ENCODE results near the gene R3HCC1L.
"Not testable (repeated sequence)": the region's sequence is repeated elsewhere in the genome, so short reads cannot be mapped to it uniquely, and the experiment has no call there.

R3HCC1L gene

DNA sequence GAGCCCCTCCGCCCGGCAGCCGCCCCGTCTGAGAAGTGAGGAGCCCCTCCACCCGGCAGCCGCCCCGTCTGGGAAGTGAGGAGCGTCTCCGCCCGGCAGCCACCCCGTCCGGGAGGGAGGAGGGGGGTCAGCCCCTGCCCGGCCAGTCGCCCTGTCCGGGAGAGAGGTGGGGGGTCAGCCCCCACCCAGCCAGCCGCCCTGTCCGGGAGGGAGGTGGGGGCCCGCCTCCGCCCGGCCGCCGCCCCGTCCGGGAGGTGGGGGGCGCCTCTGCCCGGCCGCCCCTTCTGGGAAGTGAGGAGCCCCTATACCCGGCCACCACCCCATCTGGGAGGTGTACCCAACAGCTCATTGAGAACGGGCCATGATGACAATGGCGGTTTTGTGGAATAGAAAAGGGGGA lies 18.3 kb downstream of the R3HCC1L start:
- not testable (repeated sequence) for H3K27ac ChIP-seq (ENCODE audit: low read depth, low read length); H3K4me1 ChIP-seq (ENCODE audit: control insufficient read depth, insufficient read depth, low read length); H3K9ac ChIP-seq (ENCODE audit: low read length); H3K27me3 ChIP-seq (ENCODE audit: control insufficient read depth, insufficient read depth, low read length); H3K4me3 ChIP-seq (ENCODE audit: low read depth, low read length)
- Histone ChIP-seq H3K9me3 (ENCODE audit: control insufficient read depth, insufficient read depth, low read depth, low read length) (peaks cover 31% of the 10 kb centered on the region), H3K36me3 (ENCODE audit: control insufficient read depth, insufficient read depth, low read length) (peaks cover 21% of the 10 kb centered on the region)

DNA sequence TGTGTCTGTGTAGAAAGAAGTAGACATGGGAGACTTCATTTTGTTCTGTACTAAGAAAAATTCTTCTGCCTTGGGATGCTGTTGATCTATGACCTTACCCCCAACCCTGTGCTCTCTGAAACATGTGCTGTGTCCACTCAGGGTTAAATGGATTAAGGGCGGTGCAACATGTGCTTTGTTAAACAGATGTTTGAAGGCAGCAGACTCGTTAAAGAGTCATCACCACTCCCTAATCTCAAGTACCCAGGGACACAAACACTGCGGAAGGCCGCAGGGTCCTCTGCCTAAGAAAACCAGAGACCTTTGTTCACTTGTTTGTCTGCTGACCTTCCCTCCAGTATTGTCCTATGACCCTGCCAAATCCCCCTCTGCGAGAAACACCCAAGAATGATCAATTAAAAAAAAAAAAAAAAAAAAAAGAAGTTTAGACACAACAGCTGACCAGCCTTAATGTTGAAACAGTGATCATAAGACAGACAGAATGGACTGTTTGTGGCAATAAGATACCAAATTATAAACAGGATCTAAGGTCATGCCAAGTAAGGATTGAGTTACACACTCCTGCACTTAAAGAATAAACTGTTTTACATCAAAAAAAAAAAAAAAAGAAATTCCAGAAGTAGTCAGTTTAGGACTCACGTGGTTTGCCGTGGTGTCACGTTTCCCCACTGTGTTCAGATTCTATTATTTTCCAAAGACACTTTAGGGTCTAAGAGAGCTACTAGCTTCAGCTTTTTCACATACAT lies 18.9 kb downstream of the R3HCC1L start:
- Histone ChIP-seq H3K9me3 (ENCODE audit: control insufficient read depth, insufficient read depth, low read depth, low read length) (peaks cover 25% of the 10 kb centered on the region), H3K36me3 (ENCODE audit: control insufficient read depth, insufficient read depth, low read length) (peaks cover 21% of the 10 kb centered on the region)
- not testable (repeated sequence) for H3K4me1 ChIP-seq (ENCODE audit: control insufficient read depth, insufficient read depth, low read length); H3K9ac ChIP-seq (ENCODE audit: low read length); H3K27ac ChIP-seq (ENCODE audit: low read depth, low read length); H3K27me3 ChIP-seq (ENCODE audit: control insufficient read depth, insufficient read depth, low read length); H3K4me3 ChIP-seq (ENCODE audit: low read depth, low read length)

DNA sequence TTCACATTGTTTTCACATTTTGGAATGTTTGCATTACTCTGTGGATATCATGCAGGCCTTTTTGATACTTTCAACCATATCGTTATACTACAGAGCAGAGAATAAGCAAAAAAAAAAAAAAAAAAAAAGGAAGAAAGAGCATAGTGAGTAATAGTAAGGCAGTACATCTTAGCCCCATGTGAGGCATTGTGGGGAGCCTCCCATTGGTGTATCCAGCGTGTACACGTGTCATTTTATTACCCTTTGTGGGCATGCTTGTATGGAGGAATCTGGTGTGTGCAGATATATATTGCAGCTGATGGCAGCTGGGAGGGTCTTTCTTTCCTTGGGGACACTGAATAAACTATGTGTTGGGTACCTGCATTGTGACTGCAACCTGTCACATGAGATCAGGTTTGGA lies 19.6 kb downstream of the R3HCC1L start:
- Histone ChIP-seq H3K27ac (ENCODE audit: low read depth, low read length) (no peak overlapping the region), H3K27me3 (ENCODE audit: control insufficient read depth, insufficient read depth, low read length) (no peaks in the 10 kb centered on the region), H3K36me3 (ENCODE audit: control insufficient read depth, insufficient read depth, low read length) (peaks cover 21% of the 10 kb centered on the region), H3K9me3 (ENCODE audit: control insufficient read depth, insufficient read depth, low read depth, low read length) (peaks cover 24% of the 10 kb centered on the region), H3K4me1 (ENCODE audit: control insufficient read depth, insufficient read depth, low read length) (no peaks in the 10 kb centered on the region), H3K4me3 (ENCODE audit: low read depth, low read length) (no peak overlapping the region), H3K9ac (ENCODE audit: low read length) (no peak overlapping the region)

DNA sequence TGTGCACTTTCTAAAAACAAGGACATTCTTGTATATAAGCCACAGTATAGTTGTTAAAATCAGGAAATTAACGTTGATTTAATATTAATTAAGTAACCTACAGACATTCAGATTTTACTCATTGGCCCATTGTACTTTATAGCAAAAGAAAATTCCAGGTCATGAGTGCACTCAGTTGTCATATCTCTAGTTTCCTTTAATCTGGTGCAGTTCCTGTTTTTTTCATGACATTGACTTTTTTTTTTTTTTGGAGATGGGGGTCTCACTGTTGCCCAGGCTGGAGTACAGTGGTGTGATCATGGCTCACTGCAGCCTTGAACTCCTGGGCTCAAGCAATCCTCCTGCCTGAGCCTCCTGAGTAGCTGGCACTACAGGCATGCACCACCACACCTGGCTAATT lies 24.1 kb downstream of the R3HCC1L start:
- Histone ChIP-seq H3K4me3 (ENCODE audit: low read depth, low read length) (no peak overlapping the region), H3K27me3 (ENCODE audit: control insufficient read depth, insufficient read depth, low read length) (no peaks in the 10 kb centered on the region), H3K9ac (ENCODE audit: low read length) (no peak overlapping the region)

DNA sequence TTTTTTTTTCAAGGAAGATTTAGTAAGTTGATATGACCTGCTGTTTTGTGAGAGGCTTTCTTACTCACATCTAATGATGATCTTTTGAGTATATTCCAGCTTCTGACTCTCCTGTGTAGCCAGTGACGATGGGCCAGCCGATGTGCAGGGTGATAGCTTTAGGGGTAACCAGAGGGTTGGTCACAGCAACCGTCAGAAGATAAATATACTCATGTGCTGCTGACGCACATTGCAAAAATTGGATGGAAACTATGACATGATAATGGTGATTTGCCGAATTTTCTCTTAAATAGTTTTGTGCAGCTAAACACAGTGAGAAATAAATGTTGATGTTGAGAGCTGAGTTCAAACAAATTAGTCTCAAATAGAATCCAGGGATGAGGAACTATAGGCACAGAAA lies 29.5 kb downstream of the R3HCC1L start:
- Histone ChIP-seq H3K27me3 (ENCODE audit: control insufficient read depth, insufficient read depth, low read length) (no peaks in the 10 kb centered on the region), H3K9me3 (ENCODE audit: control insufficient read depth, insufficient read depth, low read depth, low read length) (no peaks in the 10 kb centered on the region), H3K27ac (ENCODE audit: low read depth, low read length) (no peak overlapping the region), H3K4me1 (ENCODE audit: control insufficient read depth, insufficient read depth, low read length) (peaks cover 14% of the 10 kb centered on the region), H3K9ac (ENCODE audit: low read length) (no peak overlapping the region), H3K4me3 (ENCODE audit: low read depth, low read length) (no peak overlapping the region), H3K36me3 (ENCODE audit: control insufficient read depth, insufficient read depth, low read length) (peaks cover 15% of the 10 kb centered on the region)

More for the DNA sequence above, 24.1 kb downstream of the R3HCC1L start:
- Histone ChIP-seq H3K36me3 (ENCODE audit: control insufficient read depth, insufficient read depth, low read length) (peaks cover 5% of the 10 kb centered on the region), H3K27ac (ENCODE audit: low read depth, low read length) (no peak overlapping the region), H3K9me3 (ENCODE audit: control insufficient read depth, insufficient read depth, low read depth, low read length) (no peaks in the 10 kb centered on the region), H3K4me1 (ENCODE audit: control insufficient read depth, insufficient read depth, low read length) (no peaks in the 10 kb centered on the region)

DNA sequence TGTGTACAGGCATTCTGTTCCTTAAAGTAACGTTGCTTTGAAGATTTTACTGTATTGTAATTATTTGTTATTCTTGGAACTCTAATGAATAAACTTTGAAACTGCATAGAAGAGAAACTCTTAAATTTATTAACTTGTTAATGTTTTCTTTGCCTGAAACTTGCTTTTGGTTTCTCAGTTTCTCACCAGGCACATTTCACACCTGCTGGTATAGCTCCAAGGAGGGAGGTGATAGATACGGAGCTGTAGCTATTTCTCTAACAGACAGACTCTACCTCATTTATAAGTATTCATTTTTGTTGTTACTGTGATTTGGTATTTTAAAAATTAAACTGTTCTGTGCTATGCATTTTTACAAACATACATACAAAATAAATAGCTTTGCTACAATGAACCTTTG lies 32.7 kb downstream of the R3HCC1L start:
- Histone ChIP-seq H3K4me3 (ENCODE audit: low read depth, low read length) (no peak overlapping the region), H3K36me3 (ENCODE audit: control insufficient read depth, insufficient read depth, low read length) (peaks cover 15% of the 10 kb centered on the region), H3K4me1 (ENCODE audit: control insufficient read depth, insufficient read depth, low read length) (peaks cover 29% of the 10 kb centered on the region), H3K9ac (ENCODE audit: low read length) (no peak overlapping the region), H3K9me3 (ENCODE audit: control insufficient read depth, insufficient read depth, low read depth, low read length) (no peaks in the 10 kb centered on the region), H3K27ac (ENCODE audit: low read depth, low read length) (no peak overlapping the region), H3K27me3 (ENCODE audit: control insufficient read depth, insufficient read depth, low read length) (no peaks in the 10 kb centered on the region)

DNA sequence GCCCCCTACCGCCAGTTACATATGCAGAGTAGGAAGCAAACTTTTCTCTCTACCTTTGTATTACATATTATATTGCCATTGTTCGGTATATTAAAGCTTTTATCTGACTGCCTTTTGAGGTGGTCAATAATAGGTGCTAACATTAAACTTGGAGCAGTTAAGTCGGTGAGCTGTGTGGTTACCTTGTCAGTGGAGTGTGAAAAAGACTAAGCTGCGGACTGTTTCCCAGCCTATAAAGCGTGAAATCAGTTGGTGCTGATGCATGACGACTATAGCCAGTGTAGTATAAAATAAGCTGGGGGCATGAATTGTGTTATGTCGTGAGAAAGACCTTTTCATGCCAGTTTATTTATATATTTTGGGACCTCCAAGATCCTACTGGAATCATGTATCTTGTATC lies 33.7 kb downstream of the R3HCC1L start:
- Histone ChIP-seq H3K9ac (ENCODE audit: low read length) (no peak overlapping the region), H3K27ac (ENCODE audit: low read depth, low read length) (no peak overlapping the region), H3K27me3 (ENCODE audit: control insufficient read depth, insufficient read depth, low read length) (no peaks in the 10 kb centered on the region)

DNA sequence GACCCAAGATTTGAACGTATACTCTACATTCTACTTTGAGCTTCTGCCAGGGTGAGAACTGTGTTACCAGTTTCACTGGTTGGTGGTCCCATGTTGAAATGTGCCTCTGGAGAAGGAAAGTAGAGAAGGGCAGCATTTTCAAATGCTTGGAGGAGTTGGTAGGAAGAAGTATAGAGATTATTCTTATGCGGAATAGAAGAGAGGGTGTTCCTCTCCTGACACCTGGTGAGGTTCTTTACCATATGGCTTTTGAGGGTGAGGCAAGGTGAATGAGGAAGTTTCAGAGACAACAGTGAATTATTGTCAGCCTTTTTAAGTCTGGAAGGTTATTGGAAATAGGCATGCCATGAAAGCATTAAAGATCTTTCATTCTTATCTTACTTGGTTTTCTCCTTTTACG lies 34.3 kb downstream of the R3HCC1L start:
- peaks cover 14% of the 10 kb centered on the region for H3K36me3 ChIP-seq (ENCODE audit: control insufficient read depth, insufficient read depth, low read length)
- H3K27me3 ChIP-seq (ENCODE audit: control insufficient read depth, insufficient read depth, low read length) = no peaks in the 10 kb centered on the region
- H3K27ac ChIP-seq (ENCODE audit: low read depth, low read length) = no peak overlapping the region
- H3K9ac ChIP-seq (ENCODE audit: low read length) = no peak overlapping the region
- H3K4me3 ChIP-seq (ENCODE audit: low read depth, low read length) = peak overlapping the region; percentile 12; the same call in 1 of the 2 replicates
- H3K9me3 ChIP-seq (ENCODE audit: control insufficient read depth, insufficient read depth, low read depth, low read length) = no peaks in the 10 kb centered on the region
- H3K4me1 ChIP-seq (ENCODE audit: control insufficient read depth, insufficient read depth, low read length) = peaks cover 45% of the 10 kb centered on the region

More for the DNA sequence above, 33.7 kb downstream of the R3HCC1L start:
- H3K9me3 ChIP-seq (ENCODE audit: control insufficient read depth, insufficient read depth, low read depth, low read length) = no peaks in the 10 kb centered on the region
- peaks cover 39% of the 10 kb centered on the region for H3K4me1 ChIP-seq (ENCODE audit: control insufficient read depth, insufficient read depth, low read length)
- no peak overlapping the region for H3K4me3 ChIP-seq (ENCODE audit: low read depth, low read length)
- peaks cover 15% of the 10 kb centered on the region for H3K36me3 ChIP-seq (ENCODE audit: control insufficient read depth, insufficient read depth, low read length)

DNA sequence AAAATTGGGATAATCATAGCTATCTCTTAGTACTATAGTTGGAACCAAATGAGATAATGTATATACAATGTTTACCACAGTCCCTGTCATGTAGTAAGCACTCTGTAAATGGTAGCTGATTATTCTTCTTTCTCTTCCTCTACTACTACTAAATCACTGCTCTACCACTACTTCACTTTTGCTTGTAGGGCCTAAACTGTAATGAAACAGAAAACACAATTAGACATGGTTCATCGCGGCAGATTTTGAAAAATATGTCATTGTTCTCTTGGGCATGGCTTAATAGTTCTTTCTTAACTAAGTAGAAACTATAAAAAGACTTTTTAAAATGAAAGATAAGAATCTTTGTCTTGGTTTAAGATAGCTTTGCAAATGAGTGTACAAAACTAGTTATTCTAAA lies 34.9 kb downstream of the R3HCC1L start:
- H3K9ac ChIP-seq (ENCODE audit: low read length) = no peak overlapping the region
- no peak overlapping the region for H3K4me3 ChIP-seq (ENCODE audit: low read depth, low read length)
- no peaks in the 10 kb centered on the region for H3K27me3 ChIP-seq (ENCODE audit: control insufficient read depth, insufficient read depth, low read length)
- peaks cover 46% of the 10 kb centered on the region for H3K4me1 ChIP-seq (ENCODE audit: control insufficient read depth, insufficient read depth, low read length)
- no peak overlapping the region for H3K27ac ChIP-seq (ENCODE audit: low read depth, low read length)
- H3K9me3 ChIP-seq (ENCODE audit: control insufficient read depth, insufficient read depth, low read depth, low read length) = no peaks in the 10 kb centered on the region
- H3K36me3 ChIP-seq (ENCODE audit: control insufficient read depth, insufficient read depth, low read length) = peaks cover 9% of the 10 kb centered on the region

DNA sequence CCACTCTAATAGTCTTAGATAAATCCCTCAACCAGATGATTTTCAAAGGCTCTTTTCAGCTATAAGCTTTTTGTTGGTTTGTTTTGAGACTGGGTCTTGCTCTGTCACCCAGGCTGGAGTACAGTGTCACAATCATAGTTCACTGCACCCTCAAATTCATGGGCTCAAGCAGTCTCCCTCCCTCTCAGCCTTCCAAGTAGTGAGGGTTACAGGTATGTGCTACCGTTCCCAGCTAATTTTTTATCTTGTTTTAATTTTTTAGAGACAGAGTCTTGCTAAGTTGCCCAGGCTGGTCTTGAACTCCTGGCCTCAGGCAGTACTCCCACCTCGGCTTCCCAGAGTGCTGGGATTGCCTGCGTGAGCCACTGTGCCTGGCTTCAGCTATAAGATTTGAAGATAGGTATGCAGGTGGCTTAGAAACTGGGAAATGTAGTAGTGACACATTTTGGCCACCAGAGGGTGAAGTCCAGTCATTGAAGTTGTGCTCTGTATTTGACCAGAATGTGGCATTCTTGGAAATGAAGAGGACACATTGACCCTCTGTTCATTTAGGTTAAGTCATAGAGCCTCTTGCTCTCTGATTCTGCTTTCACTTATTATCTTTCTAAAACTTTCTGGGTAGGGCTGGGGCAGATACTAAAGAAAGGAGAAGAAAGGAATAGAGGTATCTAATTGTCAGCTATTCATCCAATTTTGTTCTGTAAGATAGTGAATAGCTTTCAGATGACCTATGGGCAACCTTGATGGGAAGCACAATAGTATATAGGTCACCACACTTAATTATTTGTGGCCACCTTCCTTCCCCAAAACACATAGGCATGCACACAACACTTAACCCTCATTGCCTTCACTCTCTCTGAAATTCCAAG lies 36.0 kb downstream of the R3HCC1L start:
- Histone ChIP-seq H3K36me3 (ENCODE audit: control insufficient read depth, insufficient read depth, low read length) (peaks cover 3% of the 10 kb centered on the region; the same call in 1 of the 2 replicates), H3K27ac (ENCODE audit: low read depth, low read length) (no peak overlapping the region), H3K27me3 (ENCODE audit: control insufficient read depth, insufficient read depth, low read length) (no peaks in the 10 kb centered on the region), H3K9me3 (ENCODE audit: control insufficient read depth, insufficient read depth, low read depth, low read length) (no peaks in the 10 kb centered on the region), H3K4me3 (ENCODE audit: low read depth, low read length) (no peak overlapping the region), H3K9ac (ENCODE audit: low read length) (no peak overlapping the region), H3K4me1 (ENCODE audit: control insufficient read depth, insufficient read depth, low read length) (peaks cover 46% of the 10 kb centered on the region)

DNA sequence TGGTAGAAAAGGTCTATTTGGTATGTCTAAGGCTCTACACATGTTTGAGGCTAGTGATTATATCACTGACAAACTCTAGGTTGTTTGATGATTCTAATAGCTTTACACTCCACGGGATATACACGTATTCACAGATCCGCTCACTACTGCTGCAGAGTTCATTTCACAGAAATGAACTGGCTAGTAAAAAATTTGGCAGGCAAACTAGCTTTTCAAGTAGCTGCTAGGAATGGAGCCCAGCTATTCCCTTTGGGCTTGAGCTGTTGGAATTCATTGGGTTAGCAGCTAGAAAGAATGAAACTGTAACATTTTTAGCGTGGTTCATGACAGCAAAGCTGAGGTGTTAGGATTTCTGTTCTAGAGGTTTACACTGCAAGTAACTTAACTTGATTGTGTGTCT lies 37.6 kb downstream of the R3HCC1L start:
- Histone ChIP-seq H3K4me1 (ENCODE audit: control insufficient read depth, insufficient read depth, low read length) (peaks cover 46% of the 10 kb centered on the region), H3K4me3 (ENCODE audit: low read depth, low read length) (no peak overlapping the region), H3K9me3 (ENCODE audit: control insufficient read depth, insufficient read depth, low read depth, low read length) (no peaks in the 10 kb centered on the region), H3K36me3 (ENCODE audit: control insufficient read depth, insufficient read depth, low read length) (0 out of 2 replicates have a peak, but pooled peaks cover 3% of the 10 kb centered on the region), H3K27me3 (ENCODE audit: control insufficient read depth, insufficient read depth, low read length) (no peaks in the 10 kb centered on the region), H3K9ac (ENCODE audit: low read length) (no peak overlapping the region), H3K27ac (ENCODE audit: low read depth, low read length) (no peak overlapping the region)
